Left ventricle myocardium inferior (tissue), 1 donor: ENCODE measurements around the gene TOX4. TPM values are rescaled to one million over a fixed set of nuclear protein-coding genes. Genes with fewer than 3 reads are reported as not detected.
"Not testable (repeated sequence)": the region's sequence is repeated elsewhere in the genome, so short reads cannot be mapped to it uniquely, and the experiment has no call there.

Experiments
- DNase-seq: peaks from one replicate; pipeline ENCODE4 v3.0.0-alpha.2; 2020
- H3K27ac ChIP-seq: fragments of 200-600 bp; replicated peaks from 2 replicates; pipeline ENCODE4 v1.8.0; 2021
- H3K27me3 ChIP-seq: fragments of 200-600 bp; 2 replicates; pipeline ENCODE4 v1.8.0; 2021; ENCODE audit warnings: low read depth
- H3K36me3 ChIP-seq: fragments of 200-600 bp; 2 replicates; pipeline ENCODE4 v1.8.0; 2021
- H3K4me1 ChIP-seq: fragments of 200-600 bp; 2 replicates; pipeline ENCODE4 v1.8.0; 2021
- H3K4me3 ChIP-seq: fragments of 200-600 bp; 2 replicates; pipeline ENCODE4 v1.8.0; 2021; ENCODE audit warnings: mild to moderate bottlenecking, moderate library complexity
- H3K9me3 ChIP-seq: fragments of 200-600 bp; replicated peaks from 2 replicates; pipeline ENCODE4 v1.8.0; 2021
- intact Hi-C: fragments of 100-400 bp; cut with micrococcal nuclease; formaldehyde crosslinking; loops from one replicate; pipeline ENCODE4 v1.11.0; 2022
- total RNA-seq: library from RNA; stranded (reverse); fragmentation: NEBNext Ultra II Directional; extraction: Animal tissue kit (Norgen Biotek cat#: 25700); gene quantifications from one replicate; pipeline ENCODE4 v1.2.1, GENCODE V29; 2021
- TF ChIP-seq, protein P1 (sequence below): fragments of 200-600 bp; IDR thresholded peaks from 2 replicates; pipeline ENCODE4 v1.8.0; 2021; ENCODE audit warnings: antibody characterized with exemption, mild to moderate bottlenecking, borderline replicate concordance
- donor health status: DM: no; HTN: yes; CAD: no; lungs with severe emphysema.

Gene TOX4
- total RNA-seq, 1 donor from 2014 or later = 84.8 TPM

- no peaks in the 10 kb centered on the region for H3K36me3 ChIP-seq
- H3K27ac ChIP-seq = no peak overlapping the region
- TF ChIP-seq, protein P1, sequence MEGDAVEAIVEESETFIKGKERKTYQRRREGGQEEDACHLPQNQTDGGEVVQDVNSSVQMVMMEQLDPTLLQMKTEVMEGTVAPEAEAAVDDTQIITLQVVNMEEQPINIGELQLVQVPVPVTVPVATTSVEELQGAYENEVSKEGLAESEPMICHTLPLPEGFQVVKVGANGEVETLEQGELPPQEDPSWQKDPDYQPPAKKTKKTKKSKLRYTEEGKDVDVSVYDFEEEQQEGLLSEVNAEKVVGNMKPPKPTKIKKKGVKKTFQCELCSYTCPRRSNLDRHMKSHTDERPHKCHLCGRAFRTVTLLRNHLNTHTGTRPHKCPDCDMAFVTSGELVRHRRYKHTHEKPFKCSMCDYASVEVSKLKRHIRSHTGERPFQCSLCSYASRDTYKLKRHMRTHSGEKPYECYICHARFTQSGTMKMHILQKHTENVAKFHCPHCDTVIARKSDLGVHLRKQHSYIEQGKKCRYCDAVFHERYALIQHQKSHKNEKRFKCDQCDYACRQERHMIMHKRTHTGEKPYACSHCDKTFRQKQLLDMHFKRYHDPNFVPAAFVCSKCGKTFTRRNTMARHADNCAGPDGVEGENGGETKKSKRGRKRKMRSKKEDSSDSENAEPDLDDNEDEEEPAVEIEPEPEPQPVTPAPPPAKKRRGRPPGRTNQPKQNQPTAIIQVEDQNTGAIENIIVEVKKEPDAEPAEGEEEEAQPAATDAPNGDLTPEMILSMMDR = no peak
- no peaks in the 10 kb centered on the region for H3K9me3 ChIP-seq
- intact Hi-C loops = no loop called here
- peaks cover 95% of the 10 kb centered on the region for H3K27me3 ChIP-seq
- H3K4me1 ChIP-seq = peaks cover 11% of the 10 kb centered on the region
- no peak overlapping the region for H3K4me3 ChIP-seq
- no peak for DNase-seq
These were observed 62.4 kb downstream of the TOX4 start for GRCh38 chr14:21539189-21539940.

DNA sequence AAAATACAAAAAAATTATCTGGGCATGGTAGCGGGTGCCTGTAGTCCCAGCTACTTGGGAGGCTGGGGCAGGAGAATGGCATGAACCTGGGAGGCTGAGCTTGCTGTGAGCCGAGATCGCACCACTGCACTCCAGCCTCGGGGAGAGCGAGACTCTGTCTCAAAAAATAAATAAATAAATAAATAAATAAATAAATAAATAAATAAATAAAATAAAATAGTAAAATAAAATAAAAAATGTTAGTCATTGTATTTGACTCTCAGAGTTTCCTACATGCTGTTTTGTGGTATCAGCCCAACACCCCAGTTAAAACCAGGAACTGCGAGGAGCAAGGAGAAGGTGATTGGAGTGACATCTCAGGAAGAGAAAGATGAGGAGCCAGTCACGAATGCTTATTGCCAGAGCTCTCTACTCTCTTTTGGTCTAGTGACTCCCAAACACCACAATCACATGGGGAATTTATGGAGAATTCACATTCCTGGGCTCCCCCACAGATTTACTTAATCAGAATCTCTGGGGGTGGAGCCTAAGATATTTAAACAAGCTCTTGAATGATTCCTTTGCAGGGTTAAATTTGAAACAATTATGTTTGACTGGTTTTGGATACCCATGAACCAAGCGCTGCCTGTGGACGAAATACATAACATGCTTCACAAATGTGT, 64.5 kb downstream of the TOX4 start:
- Histone ChIP-seq H3K9me3 (no peaks in the 10 kb centered on the region), H3K27me3 (peaks cover 76% of the 10 kb centered on the region), H3K4me1 (peaks cover 8% of the 10 kb centered on the region), H3K36me3 (no peaks in the 10 kb centered on the region), H3K27ac (no peak overlapping the region), H3K4me3 (no peak overlapping the region)
- intact Hi-C loops = no loop called here
- TF ChIP-seq, protein P1 = no peak
- DNase-seq = no peak

- TF ChIP-seq, protein P1 = no peak
- no peak overlapping the region for H3K27ac ChIP-seq
- intact Hi-C loops = no loop called here
- H3K36me3 ChIP-seq = no peaks in the 10 kb centered on the region
- DNase-seq = no peak
- H3K9me3 ChIP-seq = no peaks in the 10 kb centered on the region
- no peaks in the 10 kb centered on the region for H3K4me1 ChIP-seq
- no peak overlapping the region for H3K4me3 ChIP-seq
- peaks cover 56% of the 10 kb centered on the region for H3K27me3 ChIP-seq
These were observed 66.5 kb downstream of the TOX4 start for GRCh38 chr14:21543521-21543960.

DNA sequence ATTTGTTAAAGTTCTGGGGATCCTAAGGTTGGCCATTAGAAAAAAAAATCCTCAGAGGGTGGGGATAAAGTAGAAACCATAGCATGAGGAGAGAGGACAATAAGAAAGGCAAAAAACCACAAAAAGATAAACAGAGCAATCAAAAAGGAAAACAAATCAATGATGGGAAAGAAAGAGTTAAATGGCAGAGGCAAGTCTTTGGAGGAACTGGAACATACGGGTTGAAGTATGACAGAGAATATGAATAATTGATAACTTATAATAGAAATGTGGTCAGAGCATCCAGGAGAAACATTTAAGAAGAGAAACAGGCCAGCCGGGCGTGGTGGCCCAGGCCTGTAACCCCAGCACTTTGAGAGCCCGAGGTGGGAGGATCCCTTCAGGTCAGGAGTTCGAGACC, 67.0 kb downstream of the TOX4 start:
- no peak overlapping the region for H3K4me3 ChIP-seq

GRCh38 chr14:21544588-21544987, 67.6 kb downstream of the TOX4 start:
- H3K9me3 ChIP-seq, H3K4me3 ChIP-seq, H3K27ac ChIP-seq, intact Hi-C loops, DNase-seq, H3K36me3 ChIP-seq, H3K4me1 ChIP-seq: not testable (repeated sequence)
- H3K27me3 ChIP-seq = peaks cover 47% of the 10 kb centered on the region

More for the DNA sequence above, 67.0 kb downstream of the TOX4 start:
- no peak overlapping the region for H3K27ac ChIP-seq
- H3K9me3 ChIP-seq = no peaks in the 10 kb centered on the region
- no peaks in the 10 kb centered on the region for H3K4me1 ChIP-seq
- H3K36me3 ChIP-seq = no peaks in the 10 kb centered on the region
- H3K27me3 ChIP-seq = peaks cover 52% of the 10 kb centered on the region
- TF ChIP-seq, protein P1 = no peak
- intact Hi-C loops = no loop called here
- no peak for DNase-seq

Other genes starting within 250 kb of the TOX4 start
- gene HNRNPC, start 207.8 kb upstream of the TOX4 start, total RNA-seq = 273 TPM
- 0.30 TPM for gene RPGRIP1, start 197.1 kb upstream of the TOX4 start, total RNA-seq
- 27.5 TPM for gene SUPT16H, start 93.2 kb upstream of the TOX4 start, total RNA-seq
- 27.9 TPM for gene CHD8, start 21.1 kb upstream of the TOX4 start, total RNA-seq
- 15.5 TPM for gene RAB2B, start 236 bp upstream of the TOX4 start, total RNA-seq
- 26.6 TPM for gene METTL3, start 34.1 kb downstream of the TOX4 start, total RNA-seq
- 3.4 TPM for gene SALL2, start 49.2 kb downstream of the TOX4 start, total RNA-seq
- gene OR10G3, start 102.9 kb downstream of the TOX4 start, total RNA-seq = not detected
- not detected for gene OR10G2, start 157.7 kb downstream of the TOX4 start, total RNA-seq
- not detected for gene OR4E2, start 176.6 kb downstream of the TOX4 start, total RNA-seq
- not detected for gene OR4E1, start 196.6 kb downstream of the TOX4 start, total RNA-seq